WERI-Rb-1 (cell line): Measurements from ENCODE around the gene RNASE8.

Source experiments
- DNase-seq: peaks from one replicate; pipeline ENCODE4 v3.0.0-alpha.2; 2020
- H3K27ac ChIP-seq: fragments of 250-450 bp; sonication (Bioruptor Pico); 2 replicates; pipeline ENCODE4 v1.5.1; 2020; ENCODE audit warnings: mild to moderate bottlenecking, moderate library complexity
- H3K27me3 ChIP-seq: fragments of 250-450 bp; sonication (Bioruptor Pico); 2 replicates; pipeline ENCODE4 v1.5.1; 2021; ENCODE audit warnings: mild to moderate bottlenecking, low read depth, moderate library complexity; ENCODE audit not compliant: insufficient read depth, severe bottlenecking
- H3K36me3 ChIP-seq: fragments of 250-450 bp; sonication (Bioruptor Pico); 2 replicates; pipeline ENCODE4 v1.5.1; 2020; ENCODE audit warnings: mild to moderate bottlenecking, moderate library complexity
- H3K4me3 ChIP-seq: 2 replicates; pipeline ENCODE4 v1.5.1; 2011; ENCODE audit warnings: low read depth, mild to moderate bottlenecking, control low read depth, low read length
- H3K9me3 ChIP-seq: fragments of 250-450 bp; sonication (Bioruptor Pico); 2 replicates; pipeline ENCODE4 v1.5.1; 2021; ENCODE audit warnings: mild to moderate bottlenecking, moderate library complexity; ENCODE audit not compliant: severe bottlenecking
- CTCF ChIP-seq: IDR thresholded peaks from 2 replicates; pipeline ENCODE4 v1.5.1; 2011; ENCODE audit warnings: low read depth, mild to moderate bottlenecking, control low read depth, inconsistent platforms, low read length

RNASE8 gene

DNA sequence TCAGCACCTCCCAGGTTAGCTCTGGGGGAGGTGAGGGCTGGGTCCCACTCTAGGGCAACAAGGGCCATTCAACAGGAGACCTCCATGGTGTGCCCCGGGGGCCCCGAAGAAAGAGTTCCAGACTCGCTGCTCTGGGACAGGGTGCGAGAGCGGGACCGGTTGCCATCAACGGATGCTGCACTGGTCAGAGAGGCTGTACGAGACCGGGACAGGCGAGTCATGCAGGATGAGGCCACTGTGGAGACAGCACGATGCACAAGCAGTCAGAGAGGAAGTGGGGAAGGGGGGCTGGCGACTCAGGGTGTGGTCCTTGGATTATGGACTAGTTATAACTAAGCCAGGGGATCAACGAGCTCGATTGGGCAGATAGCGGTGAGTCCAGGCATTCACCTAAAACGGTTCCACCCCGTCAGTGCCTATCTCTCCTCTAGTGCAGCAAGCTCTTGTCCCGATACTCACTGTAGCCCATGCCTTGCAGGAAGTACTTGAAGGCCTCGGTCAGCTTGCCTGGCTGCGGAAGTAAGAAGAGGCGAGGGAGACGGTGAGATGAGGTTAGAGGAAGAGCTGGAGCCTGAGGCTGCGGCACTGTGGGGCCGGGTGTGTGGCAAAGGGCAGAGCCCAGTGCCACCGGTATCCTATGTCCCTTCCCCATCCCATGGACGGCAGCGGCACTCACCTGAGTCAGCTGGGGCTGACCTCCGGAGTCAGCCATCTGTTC lies 39.9 kb upstream of the RNASE8 start:
- Histone ChIP-seq H3K27ac (no peak overlapping the region), H3K27me3 (no peaks in the 10 kb centered on the region), H3K4me3 (no peak overlapping the region), H3K36me3 (peaks cover 10% of the 10 kb centered on the region; the same call in 1 of the 2 replicates), H3K9me3 (no peaks in the 10 kb centered on the region)
- TF ChIP-seq CTCF, result no peak
- DNase-seq, result no peak

DNA sequence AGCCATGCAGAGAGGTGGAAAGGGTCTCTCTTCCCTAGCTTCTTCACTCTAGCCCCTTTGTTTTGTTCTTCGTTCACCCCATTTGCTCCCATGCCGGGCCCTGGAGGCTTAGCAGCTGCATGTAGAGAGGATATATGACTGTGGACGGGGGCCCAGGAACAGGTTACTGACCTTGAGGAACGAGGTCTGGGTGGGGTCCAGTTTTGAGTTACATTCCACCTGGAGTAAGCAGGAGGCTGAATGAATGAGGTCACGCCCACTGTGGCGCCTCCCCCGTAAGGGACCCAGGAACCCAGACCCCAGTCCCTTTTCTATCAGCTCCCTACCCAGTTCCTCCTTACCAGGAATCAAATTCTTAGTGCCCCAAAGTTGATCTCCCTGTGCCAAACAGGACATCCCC lies 39.3 kb upstream of the RNASE8 start:
- Histone ChIP-seq H3K9me3 (no peaks in the 10 kb centered on the region), H3K27ac (no peak overlapping the region)
- DNase-seq, result no peak

DNA sequence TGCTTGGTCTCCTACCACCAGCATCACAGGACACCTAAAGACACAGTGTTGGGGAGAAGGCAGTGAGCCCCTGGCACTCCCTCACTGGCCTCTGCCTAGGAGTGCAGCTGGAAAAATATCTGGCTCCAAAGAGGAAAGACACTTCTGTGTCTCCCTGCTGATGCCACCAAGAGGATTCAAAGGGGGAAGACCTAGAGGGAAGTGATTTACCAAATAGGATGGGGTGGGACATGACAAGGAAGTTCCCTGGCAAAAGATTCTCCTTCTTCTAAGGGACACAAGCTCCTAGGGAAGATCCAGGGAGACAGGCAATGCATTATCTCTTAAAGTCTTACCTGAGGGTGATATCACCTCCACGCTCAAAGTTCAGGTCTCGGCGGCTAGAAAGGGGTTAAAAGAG lies 38.8 kb upstream of the RNASE8 start:
- peaks cover 10% of the 10 kb centered on the region; the same call in 1 of the 2 replicates for H3K36me3 ChIP-seq
- no peaks in the 10 kb centered on the region for H3K27me3 ChIP-seq
- H3K4me3 ChIP-seq, result no peak overlapping the region
- no peak overlapping the region for H3K27ac ChIP-seq
- no peak for DNase-seq
- no peaks in the 10 kb centered on the region for H3K9me3 ChIP-seq
- TF ChIP-seq CTCF, result no peak

More for the DNA sequence above, 39.3 kb upstream of the RNASE8 start:
- H3K36me3 ChIP-seq, result peaks cover 10% of the 10 kb centered on the region; the same call in 1 of the 2 replicates
- no peaks in the 10 kb centered on the region for H3K27me3 ChIP-seq
- no peak overlapping the region for H3K4me3 ChIP-seq
- no peak for TF ChIP-seq CTCF

DNA sequence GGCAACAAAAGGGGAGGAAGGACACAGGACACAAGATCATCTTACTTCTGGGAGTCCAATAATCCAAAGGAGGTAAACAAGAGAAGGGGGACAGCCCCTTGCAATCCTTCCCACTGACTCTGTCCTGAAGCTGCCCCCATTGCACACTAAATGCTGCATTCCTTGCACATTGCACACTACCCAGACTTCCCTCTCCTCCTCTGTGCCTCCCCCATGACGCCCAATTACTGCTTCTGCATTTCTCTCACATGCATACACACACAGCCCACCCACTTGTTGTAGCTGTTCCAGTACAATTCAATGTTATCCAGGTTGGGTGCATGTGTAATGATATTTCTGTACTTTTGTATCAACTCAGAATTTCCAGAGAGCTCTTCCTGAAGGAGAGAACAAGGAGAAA lies 38.3 kb upstream of the RNASE8 start:
- no peak overlapping the region for H3K4me3 ChIP-seq
- peaks cover 10% of the 10 kb centered on the region; the same call in 1 of the 2 replicates for H3K36me3 ChIP-seq

DNA sequence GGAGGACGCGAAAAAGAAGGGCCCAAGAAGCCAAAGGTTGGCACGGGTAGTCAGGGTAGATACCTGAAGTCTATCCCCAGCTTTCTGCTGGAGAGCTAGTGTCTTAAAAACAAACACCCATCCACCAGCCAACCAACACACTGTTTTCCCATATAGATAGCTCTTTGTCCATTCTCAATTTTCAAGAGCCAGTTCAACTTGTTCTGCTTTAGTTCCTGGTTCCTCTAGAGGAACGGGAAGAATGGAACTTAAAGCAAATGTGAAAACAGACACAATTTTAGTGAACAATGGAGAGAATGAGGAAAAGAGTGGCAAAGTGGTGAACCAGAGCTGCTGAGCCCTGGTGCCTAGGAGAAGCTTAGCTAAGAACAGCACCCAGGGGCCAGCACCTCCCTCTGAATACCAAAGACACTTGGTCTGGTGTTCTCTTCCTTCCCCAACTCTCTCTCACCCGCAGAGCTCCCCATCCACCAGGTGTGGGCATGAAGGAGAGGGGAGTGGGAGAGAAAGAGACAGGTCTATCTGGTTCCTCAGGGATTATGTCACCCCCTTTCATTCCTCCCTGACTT lies 36.6 kb upstream of the RNASE8 start:
- Histone ChIP-seq H3K9me3 (no peaks in the 10 kb centered on the region), H3K4me3 (no peak overlapping the region), H3K36me3 (peaks cover 10% of the 10 kb centered on the region; the same call in 1 of the 2 replicates), H3K27ac (no peak overlapping the region), H3K27me3 (no peaks in the 10 kb centered on the region)
- no peak for TF ChIP-seq CTCF
- DNase-seq, result no peak

More for the DNA sequence above, 38.3 kb upstream of the RNASE8 start:
- no peak for DNase-seq
- Histone ChIP-seq H3K9me3 (no peaks in the 10 kb centered on the region), H3K27ac (no peak overlapping the region), H3K27me3 (no peaks in the 10 kb centered on the region)
- TF ChIP-seq CTCF, result no peak
